WTC11 (cell line): ENCODE data around the gene FNDC11. TPM values are rescaled to one million over a fixed set of nuclear protein-coding genes. Genes with fewer than 3 reads are reported as not detected.

Experiments used
- ATAC-seq: fragments of 200-7000 bp; cut with Tn5 transposase; 2 replicates; pipeline ENCODE4 v1.10.0; 2021; ENCODE audit warnings: mild to moderate bottlenecking, moderate library complexity
- CTCF ChIA-PET: fragments of 300-600 bp; sonication (Branson Sonifier 250); formaldehyde crosslinking; loops from one replicate; lab custom pipeline; 2021; ENCODE audit warnings: antibody characterized with exemption; lab: Charles Lee
- POLR2A ChIA-PET: fragments of 350-600 bp; sonication (Branson Sonifier 250); formaldehyde crosslinking; loops from one replicate; lab custom pipeline; 2021; ENCODE audit warnings: antibody characterized with exemption; lab: Charles Lee
- DNase-seq: peaks from one replicate; pipeline ENCODE4 v3.0.0; 2021; ENCODE audit warnings: low spot score
- H3K27ac Mint-ChIP-seq: 2 replicates; pipeline ENCODE4 v1.8.0; 2021; ENCODE audit warnings: mixed read lengths
- H3K27me3 Mint-ChIP-seq: 2 replicates; pipeline ENCODE4 v1.8.0; 2021; ENCODE audit warnings: low read depth, mild to moderate bottlenecking, moderate library complexity, mixed read lengths
- H3K36me3 Mint-ChIP-seq: 2 replicates; pipeline ENCODE4 v1.8.0; 2021; ENCODE audit warnings: mixed read lengths
- H3K4me1 Mint-ChIP-seq: 2 replicates; pipeline ENCODE4 v1.8.0; 2022; ENCODE audit warnings: mixed read lengths
- H3K4me3 Mint-ChIP-seq: 2 replicates; pipeline ENCODE4 v1.8.0; 2021; ENCODE audit warnings: mild to moderate bottlenecking, moderate library complexity, mixed read lengths
- H3K9me3 Mint-ChIP-seq: 2 replicates; pipeline ENCODE4 v1.8.0; 2021; ENCODE audit warnings: mixed read lengths
- ATF3 ChIP-seq: sonication (generic); formaldehyde crosslinking; conservative IDR thresholded peaks from 2 replicates; pipeline ENCODE4 v1.8.1; 2022; ENCODE audit warnings: mild to moderate bottlenecking, missing genetic modification reagents
- EMX1 ChIP-seq: fragments of 250-450 bp; sonication (Bioruptor Pico); IDR thresholded peaks from 2 replicates; pipeline ENCODE4 v1.8.0; 2021; ENCODE audit warnings: mild to moderate bottlenecking
- JAZF1 ChIP-seq: fragments of 250-450 bp; sonication (Bioruptor Pico); IDR thresholded peaks from 2 replicates; pipeline ENCODE4 v1.9.0; 2021; ENCODE audit warnings: moderate library complexity, mild to moderate bottlenecking, inconsistent platforms
- MYBL2 ChIP-seq: sonication (generic); formaldehyde crosslinking; IDR thresholded peaks from 2 replicates; pipeline ENCODE4 v1.8.1; 2023; ENCODE audit warnings: mild to moderate bottlenecking, moderate library complexity, missing genetic modification reagents
- NFE2L1 ChIP-seq: sonication (generic); formaldehyde crosslinking; IDR thresholded peaks from 2 replicates; pipeline ENCODE4 v1.8.1; 2023; ENCODE audit warnings: missing genetic modification reagents
- NR2C2 ChIP-seq: sonication (generic); formaldehyde crosslinking; IDR thresholded peaks from 2 replicates; pipeline ENCODE4 v1.8.0; 2022; ENCODE audit warnings: mild to moderate bottlenecking, missing genetic modification reagents
- OVOL2 ChIP-seq: fragments of 250-450 bp; sonication (Bioruptor Pico); IDR thresholded peaks from 2 replicates; pipeline ENCODE4 v1.9.0; 2021; ENCODE audit warnings: mild to moderate bottlenecking, borderline replicate concordance
- TCF7 ChIP-seq: sonication (generic); formaldehyde crosslinking; IDR thresholded peaks from 2 replicates; pipeline ENCODE4 v1.8.0; 2022; ENCODE audit warnings: mild to moderate bottlenecking, low read depth, missing genetic modification reagents, moderate library complexity
- ZNF138 ChIP-seq: sonication (generic); formaldehyde crosslinking; conservative IDR thresholded peaks from 2 replicates; pipeline ENCODE4 v1.8.1; 2022; ENCODE audit warnings: mild to moderate bottlenecking, moderate library complexity, missing genetic modification reagents
- ZNF219 ChIP-seq: sonication (generic); formaldehyde crosslinking; IDR thresholded peaks from 2 replicates; pipeline ENCODE4 v1.8.0; 2023; ENCODE audit warnings: missing genetic modification reagents, mild to moderate bottlenecking, borderline replicate concordance
- ZNF263 ChIP-seq: sonication (generic); formaldehyde crosslinking; IDR thresholded peaks from 2 replicates; pipeline ENCODE4 v1.8.1; 2022; ENCODE audit warnings: low read depth, mild to moderate bottlenecking, moderate library complexity, missing genetic modification reagents
- ZNF416 ChIP-seq: fragments of 250-450 bp; sonication (Bioruptor Pico); IDR thresholded peaks from 2 replicates; pipeline ENCODE4 v1.9.0; 2021; ENCODE audit warnings: mild to moderate bottlenecking, inconsistent platforms
- ZNF532 ChIP-seq: fragments of 250-450 bp; sonication (Bioruptor Pico); IDR thresholded peaks from 2 replicates; pipeline ENCODE4 v1.9.0; 2021; ENCODE audit warnings: mild to moderate bottlenecking, borderline replicate concordance
- total RNA-seq: library from RNA; stranded (reverse); gene quantifications from 3 replicates; pipeline ENCODE4 v1.2.3, GENCODE V29; 2021
- TF ChIP-seq, protein P1 (sequence below): sonication (generic); formaldehyde crosslinking; IDR thresholded peaks from 2 replicates; pipeline ENCODE4 v1.8.0; 2023; ENCODE audit warnings: mild to moderate bottlenecking, missing genetic modification reagents
- TF ChIP-seq, protein P2 (sequence below): sonication (generic); formaldehyde crosslinking; IDR thresholded peaks from 2 replicates; pipeline ENCODE4 v1.8.0; 2022; ENCODE audit warnings: missing genetic modification reagents
- TF ChIP-seq, protein P3 (sequence below): sonication (generic); formaldehyde crosslinking; IDR thresholded peaks from 2 replicates; pipeline ENCODE4 v1.8.1; 2022; ENCODE audit warnings: missing genetic modification reagents, borderline replicate concordance

Gene FNDC11
- total RNA-seq, 1 experiment from 2014 or later = 3.8 TPM

GRCh38 chr20:63596423-63596822 is 42.5 kb downstream of the FNDC11 start:
- no peak for ATAC-seq
- CTCF ChIA-PET = no interaction called here
- no peak overlapping the region for H3K27ac Mint-ChIP-seq

GRCh38 chr20:63597651-63598478 is 43.9 kb downstream of the FNDC11 start:
- no peaks in the 10 kb centered on the region for H3K9me3 Mint-ChIP-seq
- ATAC-seq (no peak), DNase-seq (no peak)
- POLR2A ChIA-PET = no interaction called here
- H3K36me3 Mint-ChIP-seq = peaks cover 18% of the 10 kb centered on the region
- no peaks in the 10 kb centered on the region for H3K27me3 Mint-ChIP-seq
- TF ChIP-seq ZNF263 (CRISPR knock-in tag) (no peak), NR2C2 (CRISPR knock-in tag) (no peak), MYBL2 (CRISPR knock-in tag) (no peak)
- CTCF ChIA-PET = interaction anchor here (0.7 to 1.6 kb wide), 3 partner anchors 44 to 60 kb away, joined by 3 to 6 read pairs (median 3); no protein-coding TSS in a partner anchor
- no peak overlapping the region for H3K4me3 Mint-ChIP-seq
- H3K4me1 Mint-ChIP-seq = no peaks in the 10 kb centered on the region
- no peak overlapping the region for H3K27ac Mint-ChIP-seq

More at GRCh38 chr20:63596423-63596822, 42.5 kb downstream of the FNDC11 start:
- Mint-ChIP-seq H3K27me3 (no peaks in the 10 kb centered on the region), H3K9me3 (no peaks in the 10 kb centered on the region), H3K4me1 (no peaks in the 10 kb centered on the region), H3K4me3 (no peak overlapping the region), H3K36me3 (peaks cover 8% of the 10 kb centered on the region)
- no peak for DNase-seq
- TF ChIP-seq ZNF532 = no peak
- no peak for TF ChIP-seq NR2C2 (CRISPR knock-in tag)
- TF ChIP-seq, protein P1, sequence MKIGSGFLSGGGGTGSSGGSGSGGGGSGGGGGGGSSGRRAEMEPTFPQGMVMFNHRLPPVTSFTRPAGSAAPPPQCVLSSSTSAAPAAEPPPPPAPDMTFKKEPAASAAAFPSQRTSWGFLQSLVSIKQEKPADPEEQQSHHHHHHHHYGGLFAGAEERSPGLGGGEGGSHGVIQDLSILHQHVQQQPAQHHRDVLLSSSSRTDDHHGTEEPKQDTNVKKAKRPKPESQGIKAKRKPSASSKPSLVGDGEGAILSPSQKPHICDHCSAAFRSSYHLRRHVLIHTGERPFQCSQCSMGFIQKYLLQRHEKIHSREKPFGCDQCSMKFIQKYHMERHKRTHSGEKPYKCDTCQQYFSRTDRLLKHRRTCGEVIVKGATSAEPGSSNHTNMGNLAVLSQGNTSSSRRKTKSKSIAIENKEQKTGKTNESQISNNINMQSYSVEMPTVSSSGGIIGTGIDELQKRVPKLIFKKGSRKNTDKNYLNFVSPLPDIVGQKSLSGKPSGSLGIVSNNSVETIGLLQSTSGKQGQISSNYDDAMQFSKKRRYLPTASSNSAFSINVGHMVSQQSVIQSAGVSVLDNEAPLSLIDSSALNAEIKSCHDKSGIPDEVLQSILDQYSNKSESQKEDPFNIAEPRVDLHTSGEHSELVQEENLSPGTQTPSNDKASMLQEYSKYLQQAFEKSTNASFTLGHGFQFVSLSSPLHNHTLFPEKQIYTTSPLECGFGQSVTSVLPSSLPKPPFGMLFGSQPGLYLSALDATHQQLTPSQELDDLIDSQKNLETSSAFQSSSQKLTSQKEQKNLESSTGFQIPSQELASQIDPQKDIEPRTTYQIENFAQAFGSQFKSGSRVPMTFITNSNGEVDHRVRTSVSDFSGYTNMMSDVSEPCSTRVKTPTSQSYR (CRISPR knock-in tag) = no peak
- no peak for TF ChIP-seq ATF3
- TF ChIP-seq OVOL2 (CRISPR knock-in tag) = no peak
- POLR2A ChIA-PET = no interaction called here

DNA sequence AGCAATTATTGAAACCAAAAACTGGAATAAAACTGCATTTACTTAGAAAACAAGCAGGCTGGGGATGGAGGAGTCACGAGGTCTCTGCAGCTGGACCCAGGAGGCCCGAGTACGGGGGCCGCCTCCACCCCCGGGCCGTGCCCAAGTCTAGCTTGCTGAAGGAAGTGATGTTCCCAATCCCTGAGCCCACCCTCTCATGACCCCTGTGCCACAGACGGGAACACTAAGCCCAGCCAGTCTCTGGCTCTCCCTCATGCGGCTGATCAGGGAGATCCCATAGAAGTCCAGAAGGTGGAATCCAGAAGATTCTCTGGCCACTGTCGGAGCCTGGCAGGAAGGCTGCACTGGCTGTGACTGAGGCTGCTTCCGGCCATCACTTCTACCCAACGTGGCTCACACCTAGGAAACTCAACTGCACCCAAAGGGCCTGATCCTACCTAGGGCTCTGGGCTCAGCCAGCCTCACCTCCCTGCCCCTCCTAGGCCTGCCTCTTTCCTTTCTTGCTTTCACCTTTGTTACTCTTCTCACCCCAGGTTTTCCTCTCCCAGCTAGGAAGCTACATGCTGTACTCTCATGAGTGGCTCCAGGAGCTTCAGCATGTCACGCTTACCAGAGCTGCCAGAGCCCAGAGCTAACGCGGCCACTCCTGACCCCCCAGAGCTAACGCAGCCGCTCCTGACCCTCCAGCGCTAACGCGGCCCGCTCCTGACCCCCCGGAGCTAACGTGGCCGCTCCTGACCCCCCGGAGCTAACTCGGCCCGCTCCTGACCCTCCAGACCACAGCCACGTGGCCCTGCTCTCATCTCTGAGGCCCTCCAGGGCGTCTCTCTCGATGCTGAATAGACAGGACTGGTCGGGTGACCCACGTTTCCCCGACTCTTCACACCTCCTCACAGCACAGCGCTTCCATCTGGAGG is 44.8 kb downstream of the FNDC11 start:
- no peaks in the 10 kb centered on the region for H3K9me3 Mint-ChIP-seq
- CTCF ChIA-PET = interaction anchor here (1.3 to 1.6 kb wide), 2 partner anchors 43 to 61 kb away, joined by 3 to 6 read pairs; no protein-coding TSS in a partner anchor
- POLR2A ChIA-PET = interaction anchor here (1.1 kb wide), 1 partner anchor 43 kb away, joined by 3 read pairs; no protein-coding TSS in a partner anchor
- no peak overlapping the region for H3K4me3 Mint-ChIP-seq
- peaks cover 16% of the 10 kb centered on the region for H3K36me3 Mint-ChIP-seq
- ATAC-seq = no peak
- no peaks in the 10 kb centered on the region for H3K27me3 Mint-ChIP-seq
- H3K4me1 Mint-ChIP-seq = no peaks in the 10 kb centered on the region
- H3K27ac Mint-ChIP-seq = no peak overlapping the region; the same call in none of the 2 replicates
- no peak for DNase-seq
- no peak for TF ChIP-seq ZNF416 (CRISPR knock-in tag)
- TF ChIP-seq NFE2L1 (CRISPR knock-in tag) = no peak
- TF ChIP-seq JAZF1 (CRISPR knock-in tag) = no peak
- no peak for TF ChIP-seq TCF7 (CRISPR knock-in tag)
- TF ChIP-seq, protein P2, sequence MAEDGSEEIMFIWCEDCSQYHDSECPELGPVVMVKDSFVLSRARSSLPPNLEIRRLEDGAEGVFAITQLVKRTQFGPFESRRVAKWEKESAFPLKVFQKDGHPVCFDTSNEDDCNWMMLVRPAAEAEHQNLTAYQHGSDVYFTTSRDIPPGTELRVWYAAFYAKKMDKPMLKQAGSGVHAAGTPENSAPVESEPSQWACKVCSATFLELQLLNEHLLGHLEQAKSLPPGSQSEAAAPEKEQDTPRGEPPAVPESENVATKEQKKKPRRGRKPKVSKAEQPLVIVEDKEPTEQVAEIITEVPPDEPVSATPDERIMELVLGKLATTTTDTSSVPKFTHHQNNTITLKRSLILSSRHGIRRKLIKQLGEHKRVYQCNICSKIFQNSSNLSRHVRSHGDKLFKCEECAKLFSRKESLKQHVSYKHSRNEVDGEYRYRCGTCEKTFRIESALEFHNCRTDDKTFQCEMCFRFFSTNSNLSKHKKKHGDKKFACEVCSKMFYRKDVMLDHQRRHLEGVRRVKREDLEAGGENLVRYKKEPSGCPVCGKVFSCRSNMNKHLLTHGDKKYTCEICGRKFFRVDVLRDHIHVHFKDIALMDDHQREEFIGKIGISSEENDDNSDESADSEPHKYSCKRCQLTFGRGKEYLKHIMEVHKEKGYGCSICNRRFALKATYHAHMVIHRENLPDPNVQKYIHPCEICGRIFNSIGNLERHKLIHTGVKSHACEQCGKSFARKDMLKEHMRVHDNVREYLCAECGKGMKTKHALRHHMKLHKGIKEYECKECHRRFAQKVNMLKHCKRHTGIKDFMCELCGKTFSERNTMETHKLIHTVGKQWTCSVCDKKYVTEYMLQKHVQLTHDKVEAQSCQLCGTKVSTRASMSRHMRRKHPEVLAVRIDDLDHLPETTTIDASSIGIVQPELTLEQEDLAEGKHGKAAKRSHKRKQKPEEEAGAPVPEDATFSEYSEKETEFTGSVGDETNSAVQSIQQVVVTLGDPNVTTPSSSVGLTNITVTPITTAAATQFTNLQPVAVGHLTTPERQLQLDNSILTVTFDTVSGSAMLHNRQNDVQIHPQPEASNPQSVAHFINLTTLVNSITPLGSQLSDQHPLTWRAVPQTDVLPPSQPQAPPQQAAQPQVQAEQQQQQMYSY = no peak
- TF ChIP-seq, protein P3, sequence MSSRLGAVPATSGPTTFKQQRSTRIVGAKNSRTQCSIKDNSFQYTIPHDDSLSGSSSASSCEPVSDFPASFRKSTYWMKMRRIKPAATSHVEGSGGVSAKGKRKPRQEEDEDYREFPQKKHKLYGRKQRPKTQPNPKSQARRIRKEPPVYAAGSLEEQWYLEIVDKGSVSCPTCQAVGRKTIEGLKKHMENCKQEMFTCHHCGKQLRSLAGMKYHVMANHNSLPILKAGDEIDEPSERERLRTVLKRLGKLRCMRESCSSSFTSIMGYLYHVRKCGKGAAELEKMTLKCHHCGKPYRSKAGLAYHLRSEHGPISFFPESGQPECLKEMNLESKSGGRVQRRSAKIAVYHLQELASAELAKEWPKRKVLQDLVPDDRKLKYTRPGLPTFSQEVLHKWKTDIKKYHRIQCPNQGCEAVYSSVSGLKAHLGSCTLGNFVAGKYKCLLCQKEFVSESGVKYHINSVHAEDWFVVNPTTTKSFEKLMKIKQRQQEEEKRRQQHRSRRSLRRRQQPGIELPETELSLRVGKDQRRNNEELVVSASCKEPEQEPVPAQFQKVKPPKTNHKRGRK (CRISPR knock-in tag) = no peak
- TF ChIP-seq ZNF219 (CRISPR knock-in tag) = no peak
- TF ChIP-seq ZNF138 = no peak
- TF ChIP-seq EMX1 = no peak
